GM21529 (cell line): ENCODE measurements around the gene LCN1.
"Not testable (repeated sequence)": the region's sequence is repeated elsewhere in the genome, so short reads cannot be mapped to it uniquely, and the experiment has no call there.

Experiments
- ATAC-seq: cut with Tn5 transposase; IDR thresholded peaks from one replicate; pipeline ENCODE4 v1.9.1; 2021; ENCODE audit not compliant: unreplicated experiment

LCN1 gene

DNA sequence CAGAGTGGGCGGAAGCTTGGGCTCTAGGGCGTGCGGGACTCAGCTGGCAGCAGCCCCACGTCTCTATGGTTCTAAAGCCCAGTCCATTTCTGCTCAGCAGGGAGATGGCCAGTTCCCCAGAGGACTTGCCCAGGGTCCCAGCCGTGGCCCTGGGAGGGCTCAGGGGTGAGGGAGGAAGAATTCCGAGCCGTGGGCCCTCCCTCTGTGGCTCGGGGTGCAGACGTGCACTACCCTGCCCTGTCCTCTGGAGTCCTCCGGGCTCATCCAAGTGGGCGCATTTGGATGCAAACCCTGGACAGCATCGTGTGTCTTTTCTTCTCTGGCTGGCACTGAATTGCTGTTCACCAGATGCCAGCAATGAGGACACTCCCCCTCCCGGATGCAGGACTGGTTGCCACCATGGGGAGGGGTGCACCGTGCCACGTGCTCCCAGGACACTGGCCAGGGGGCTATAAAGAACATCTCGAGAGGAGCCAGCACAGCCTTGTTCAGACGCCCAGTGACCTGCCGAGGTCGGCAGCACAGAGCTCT is 24.5 kb downstream of the LCN1 start, which contains the start of gene OBP2A:
TSS of gene OBP2A (plus strand) at position 481 of the 531 bp plus-strand sequence. CDS start 55 bp downstream, outside the sequence.
- ATAC-seq: not testable (repeated sequence)

DNA sequence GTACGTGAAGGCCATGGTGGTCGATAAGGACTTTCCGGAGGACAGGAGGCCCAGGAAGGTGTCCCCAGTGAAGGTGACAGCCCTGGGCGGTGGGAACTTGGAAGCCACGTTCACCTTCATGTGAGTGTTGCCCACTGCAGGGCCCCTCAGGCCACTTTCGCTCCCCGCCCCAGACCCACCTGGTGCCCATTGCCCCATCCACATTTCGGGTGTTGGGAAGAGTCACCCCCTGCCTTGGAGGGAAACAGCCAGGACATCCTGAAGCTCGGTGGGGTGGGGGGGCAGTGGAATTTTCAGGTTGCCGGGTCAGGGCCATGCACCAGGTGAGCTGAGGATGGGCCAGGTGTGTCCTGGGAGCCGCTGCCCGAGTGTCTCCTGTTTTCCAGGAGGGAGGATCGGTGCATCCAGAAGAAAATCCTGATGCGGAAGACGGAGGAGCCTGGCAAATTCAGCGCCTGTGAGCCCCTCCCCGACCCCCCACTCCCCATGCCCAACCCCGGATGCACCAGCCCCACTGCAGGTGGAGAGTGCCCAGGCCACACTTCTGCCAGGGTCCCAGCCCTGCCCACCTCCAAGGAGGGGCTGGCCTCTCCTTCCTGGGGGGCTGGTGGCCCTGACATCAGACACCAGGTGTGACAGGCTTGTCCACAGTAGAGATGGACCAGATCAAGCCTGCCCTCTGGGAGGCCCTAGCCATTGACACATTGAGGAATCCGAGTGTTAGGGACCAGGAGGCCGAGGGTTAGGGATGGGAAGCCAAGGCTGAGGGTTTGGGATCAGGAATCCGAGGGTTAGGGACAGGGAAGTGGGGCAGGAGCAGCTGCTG is 25.8 kb downstream of the LCN1 start:
- not testable (repeated sequence) for ATAC-seq

DNA sequence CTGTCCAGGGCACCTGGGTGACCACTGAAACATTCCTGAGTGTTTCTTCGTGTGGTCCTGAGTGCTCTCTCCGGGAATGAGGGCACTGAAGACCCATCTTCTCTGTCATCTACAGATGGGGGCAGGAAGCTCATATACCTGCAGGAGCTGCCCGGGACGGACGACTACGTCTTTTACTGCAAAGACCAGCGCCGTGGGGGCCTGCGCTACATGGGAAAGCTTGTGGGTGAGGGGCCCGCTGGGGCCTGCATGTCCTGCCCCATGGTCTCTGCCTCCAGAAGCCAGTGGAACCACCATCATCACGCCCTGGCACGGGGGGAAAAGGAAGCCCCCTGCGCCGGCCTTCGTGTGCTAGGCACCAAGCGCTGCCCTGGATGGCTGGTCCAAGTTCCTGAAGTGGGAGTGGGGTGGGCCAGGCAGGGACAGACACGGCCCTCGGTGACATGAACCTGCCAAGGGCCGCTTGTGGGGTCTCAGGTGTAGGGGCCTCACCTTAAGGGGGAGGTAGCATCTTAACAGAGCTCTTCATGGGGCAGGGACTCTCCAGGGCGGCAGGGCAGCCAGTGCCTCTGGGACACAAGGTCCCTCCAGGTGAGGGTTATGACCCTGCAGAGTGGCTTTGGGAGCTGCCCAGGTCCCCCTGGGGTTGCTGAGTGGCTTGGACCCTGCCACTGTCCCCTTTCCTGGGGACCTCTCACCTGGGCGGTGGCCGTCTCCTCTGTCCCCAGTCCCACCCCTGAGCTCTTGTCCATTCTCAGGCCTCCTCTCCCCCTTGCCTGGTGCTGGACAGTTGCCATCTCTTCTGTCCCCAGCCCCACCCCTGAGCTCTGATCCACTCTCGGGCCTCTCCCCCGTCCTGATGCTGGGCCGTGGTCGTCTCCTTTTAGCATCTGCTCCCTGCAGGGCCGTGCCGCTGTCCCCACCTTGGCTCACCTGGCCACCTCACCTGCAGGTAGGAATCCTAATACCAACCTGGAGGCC is 26.8 kb downstream of the LCN1 start:
- ATAC-seq: no peak

DNA sequence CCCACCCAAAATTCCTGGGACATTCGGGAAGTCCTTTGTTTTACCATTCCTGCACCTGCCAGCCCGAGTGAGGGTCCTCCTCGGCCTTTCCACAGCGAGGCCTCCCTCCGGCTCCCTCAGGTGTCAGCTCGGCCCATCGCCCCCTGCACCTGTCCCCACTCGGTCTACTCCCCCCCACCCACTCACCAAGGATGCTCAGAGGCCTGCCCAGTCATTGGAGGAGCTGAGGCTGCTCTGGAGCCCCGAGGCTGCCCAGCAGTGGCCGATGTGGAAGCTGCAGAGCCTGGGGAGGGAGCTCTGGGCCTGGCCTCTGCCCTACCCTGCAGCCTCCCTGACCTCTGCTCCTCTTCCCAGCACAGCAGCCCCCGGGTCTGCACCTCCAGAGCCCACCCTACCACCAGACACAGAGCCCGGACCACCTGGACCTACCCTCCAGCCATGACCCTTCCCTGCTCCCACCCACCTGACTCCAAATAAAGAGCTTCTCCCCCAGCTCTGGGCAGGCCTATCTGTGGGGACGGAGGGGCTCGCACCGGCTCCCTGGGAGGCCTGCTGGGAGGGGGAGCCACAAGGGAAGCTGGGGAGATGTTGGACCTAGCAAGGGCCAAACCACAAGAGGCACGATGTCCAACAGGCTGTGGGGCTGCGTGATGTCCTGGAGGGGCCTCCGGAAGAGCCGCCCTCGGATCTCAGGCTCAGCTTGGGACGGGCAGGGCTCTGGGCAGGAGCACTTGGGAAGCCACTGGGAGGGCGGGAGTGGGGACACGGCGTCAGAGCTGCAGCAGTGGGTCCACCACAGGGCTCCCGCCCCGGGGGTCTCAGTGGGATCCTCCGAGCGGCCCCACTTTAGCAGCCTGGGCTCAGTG is 28.5 kb downstream of the LCN1 start:
- ATAC-seq: not testable (repeated sequence)

DNA sequence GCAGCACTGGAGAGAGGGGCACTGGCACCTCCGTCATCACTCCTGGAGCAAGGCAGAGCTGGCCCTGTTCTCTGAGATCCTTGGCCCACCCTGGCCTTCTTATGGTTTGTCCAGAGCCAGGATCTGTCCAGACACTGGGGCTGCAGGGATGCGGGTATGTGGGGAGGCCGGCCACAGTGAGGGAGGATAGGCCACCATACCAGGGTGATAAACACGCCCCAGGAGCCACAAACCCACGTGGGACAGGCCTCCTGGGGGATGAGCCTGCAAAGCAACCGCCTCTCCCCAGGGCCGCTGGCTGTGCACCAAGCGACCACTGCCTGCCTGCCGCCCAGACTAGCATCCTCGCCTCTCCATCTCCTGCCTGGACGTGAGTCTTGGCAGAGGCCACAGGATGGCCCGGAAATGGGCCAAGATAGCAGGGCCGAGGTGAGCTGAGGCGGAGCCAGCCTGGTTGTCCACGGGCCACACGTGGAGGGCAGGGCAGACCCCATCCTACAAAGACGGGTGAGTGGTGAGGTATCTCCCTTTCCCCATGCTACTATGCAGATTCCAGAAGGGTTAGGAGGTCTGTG is 29.2 kb downstream of the LCN1 start:
- ATAC-seq: no peak

DNA sequence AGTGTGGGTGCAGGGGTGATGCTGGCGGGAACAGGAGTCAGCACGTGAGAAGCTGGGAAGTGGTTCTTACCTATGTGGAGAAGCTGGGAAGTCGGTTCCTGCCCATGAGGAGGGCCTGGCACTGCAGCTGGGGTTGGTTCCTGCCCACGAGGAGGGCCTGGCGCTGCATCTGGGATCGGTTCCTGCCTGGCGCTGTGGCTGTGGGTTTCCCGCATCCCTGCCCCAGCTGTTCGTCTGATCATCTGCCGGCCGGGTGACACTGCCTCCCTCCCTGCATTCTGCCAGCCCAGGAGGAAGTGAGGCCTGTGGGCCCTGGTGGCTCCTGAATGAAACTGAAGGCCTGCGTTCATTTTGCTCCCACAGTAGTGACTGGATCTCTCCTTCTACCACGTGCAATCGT is 29.8 kb downstream of the LCN1 start:
- ATAC-seq: no peak

DNA sequence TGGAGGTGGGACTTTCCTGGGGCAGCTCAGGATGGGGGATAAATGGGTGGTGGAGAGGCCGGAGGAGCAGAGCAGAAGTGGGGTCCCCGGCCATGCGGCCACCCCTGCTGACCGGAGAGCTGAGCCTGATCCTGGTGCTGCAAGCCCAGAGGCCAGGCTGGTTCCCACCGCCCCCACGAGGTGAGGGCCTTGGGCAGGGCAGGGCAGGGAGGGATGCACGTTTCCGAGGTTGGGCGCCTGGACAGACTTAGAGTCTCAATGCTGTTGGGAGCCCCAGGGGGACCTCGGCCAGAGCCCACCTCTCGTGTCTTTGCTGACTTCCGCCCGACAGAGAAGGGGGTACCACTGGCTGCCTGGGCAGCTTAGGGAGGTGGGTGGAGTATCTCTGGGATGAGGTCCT is 30.2 kb downstream of the LCN1 start:
- ATAC-seq: no peak

DNA sequence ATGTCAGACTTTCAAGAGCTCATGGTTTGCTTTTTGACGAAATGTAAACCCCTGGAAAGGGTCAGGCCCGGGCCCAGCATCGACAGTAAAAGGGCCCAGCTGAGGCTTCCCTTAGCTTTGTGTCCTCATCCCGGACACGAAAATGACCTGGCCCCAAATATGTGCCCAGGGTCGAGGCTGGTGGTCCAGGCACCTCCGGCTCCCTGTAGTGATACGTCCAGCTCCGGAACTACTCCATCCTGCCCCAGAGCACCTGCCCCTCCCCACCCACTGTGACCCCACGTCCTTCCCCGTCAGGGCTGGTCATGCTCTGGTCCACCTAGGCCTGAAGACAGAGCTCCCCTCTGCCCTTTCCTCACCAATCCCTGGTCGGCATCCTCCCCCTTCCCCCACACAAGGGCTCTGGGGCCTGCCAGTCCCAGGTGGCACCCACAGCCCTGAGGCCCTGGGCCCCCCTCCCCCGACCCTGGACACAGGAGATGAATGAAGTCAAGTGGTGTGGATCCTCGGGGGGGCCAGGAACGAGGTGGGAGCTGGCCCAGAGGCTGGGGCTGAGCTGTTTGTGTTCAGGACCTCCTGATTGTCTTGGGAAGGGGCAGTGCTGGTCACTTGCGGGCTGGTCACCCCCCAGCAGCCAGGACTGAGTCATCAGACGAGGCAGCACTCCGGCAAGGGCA is 30.9 kb downstream of the LCN1 start:
- no peak for ATAC-seq

DNA sequence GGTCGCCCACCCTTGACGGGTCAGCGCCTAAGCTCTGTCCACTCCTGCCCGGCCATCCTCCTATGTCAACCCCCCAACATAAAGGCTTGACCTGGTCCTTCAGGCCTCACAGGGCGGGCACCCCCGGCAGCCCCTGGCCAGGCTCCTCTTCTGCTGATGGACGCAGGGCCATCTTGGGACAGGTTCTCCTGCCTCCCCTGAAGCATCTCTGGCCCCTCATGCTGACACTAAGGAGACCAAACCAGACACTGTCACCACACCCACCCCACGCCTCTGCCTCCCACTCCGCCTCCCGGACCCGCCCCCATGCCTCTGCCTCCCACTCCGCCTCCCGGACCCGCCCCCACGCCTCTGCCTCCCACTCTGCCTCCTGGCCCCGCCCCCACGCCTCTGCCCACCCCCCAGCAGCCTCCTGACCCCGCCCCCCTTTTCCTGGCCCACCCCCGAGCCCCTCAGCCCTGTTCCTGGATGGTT is 31.5 kb downstream of the LCN1 start:
- no peak for ATAC-seq

DNA sequence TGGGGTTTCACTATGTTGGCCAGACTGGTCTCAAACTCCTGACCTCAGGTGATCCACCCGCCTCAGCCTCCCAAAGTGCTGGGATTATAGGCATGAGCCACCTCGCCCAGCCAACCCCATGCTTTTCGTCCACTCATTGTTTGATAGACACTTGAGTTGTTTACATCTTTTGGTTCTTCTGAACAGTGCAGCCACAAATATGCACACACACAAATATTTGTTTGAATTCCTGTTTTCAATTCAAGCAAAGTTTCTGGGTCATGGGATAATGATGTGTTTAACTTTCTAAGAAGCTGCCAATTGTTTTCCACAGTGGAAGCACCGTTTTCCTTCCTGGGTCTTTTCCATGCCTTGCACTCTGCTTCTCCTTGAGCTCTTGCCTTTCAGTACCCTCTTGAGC is 33.5 kb downstream of the LCN1 start:
- no peak for ATAC-seq

DNA sequence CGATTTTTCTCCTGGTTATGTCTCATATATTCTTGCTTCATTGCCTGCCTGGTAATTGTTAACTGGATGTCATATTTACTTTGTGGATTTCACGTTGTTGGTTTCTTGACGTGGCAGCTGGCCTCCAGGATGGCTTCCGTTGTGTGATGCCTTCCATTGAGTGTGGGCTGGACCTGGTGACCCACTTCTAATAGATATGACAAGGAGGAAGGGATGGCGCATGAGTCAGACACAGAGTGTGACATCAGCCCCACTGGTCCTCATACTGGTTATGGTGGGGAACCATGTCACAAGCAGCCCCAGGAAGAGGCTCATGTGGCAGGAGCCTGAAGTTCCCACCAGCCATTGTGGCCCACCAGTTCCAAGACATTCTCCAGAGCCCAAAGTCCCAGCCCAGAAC is 34.0 kb downstream of the LCN1 start:
- ATAC-seq: no peak

DNA sequence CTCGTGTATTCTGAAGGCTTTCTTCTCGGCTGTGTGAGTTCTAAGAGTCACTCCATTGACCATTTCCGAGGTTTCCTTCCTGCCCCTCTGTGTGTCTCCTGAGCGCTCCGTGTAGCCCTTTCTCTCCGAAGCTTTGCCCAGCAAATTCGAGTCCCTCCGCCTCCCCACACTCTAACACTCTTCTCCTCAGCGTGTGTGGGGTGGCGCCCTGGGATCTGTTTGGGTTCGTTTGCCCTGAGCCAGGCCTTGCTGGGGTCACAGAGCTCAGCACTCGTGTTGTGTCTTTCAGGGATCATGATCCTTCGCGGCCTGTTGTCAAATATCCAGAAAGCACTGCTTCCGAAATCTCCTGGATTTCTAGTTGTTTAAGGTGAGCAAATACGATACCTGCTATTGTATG is 34.7 kb downstream of the LCN1 start:
- ATAC-seq: no peak

DNA sequence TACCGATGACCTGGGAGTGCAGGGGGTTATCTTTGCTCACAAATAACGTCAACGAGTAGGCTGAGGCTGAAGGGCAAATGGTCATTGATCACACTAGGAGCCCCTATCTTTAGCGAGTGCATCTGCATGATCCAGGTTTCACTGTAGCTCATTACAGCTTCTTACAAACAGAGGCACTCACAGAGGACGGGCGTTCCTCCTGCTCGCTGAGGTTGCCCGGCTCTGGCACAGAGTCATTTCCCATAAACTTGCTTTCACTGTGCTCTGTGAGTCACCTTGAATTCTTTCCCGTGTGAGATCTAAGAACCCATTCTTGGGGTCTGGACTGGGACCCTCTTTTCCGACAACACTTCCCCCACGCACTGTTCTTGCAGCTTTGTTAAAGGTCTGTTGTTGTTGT is 38.4 kb downstream of the LCN1 start:
- ATAC-seq: no peak

DNA sequence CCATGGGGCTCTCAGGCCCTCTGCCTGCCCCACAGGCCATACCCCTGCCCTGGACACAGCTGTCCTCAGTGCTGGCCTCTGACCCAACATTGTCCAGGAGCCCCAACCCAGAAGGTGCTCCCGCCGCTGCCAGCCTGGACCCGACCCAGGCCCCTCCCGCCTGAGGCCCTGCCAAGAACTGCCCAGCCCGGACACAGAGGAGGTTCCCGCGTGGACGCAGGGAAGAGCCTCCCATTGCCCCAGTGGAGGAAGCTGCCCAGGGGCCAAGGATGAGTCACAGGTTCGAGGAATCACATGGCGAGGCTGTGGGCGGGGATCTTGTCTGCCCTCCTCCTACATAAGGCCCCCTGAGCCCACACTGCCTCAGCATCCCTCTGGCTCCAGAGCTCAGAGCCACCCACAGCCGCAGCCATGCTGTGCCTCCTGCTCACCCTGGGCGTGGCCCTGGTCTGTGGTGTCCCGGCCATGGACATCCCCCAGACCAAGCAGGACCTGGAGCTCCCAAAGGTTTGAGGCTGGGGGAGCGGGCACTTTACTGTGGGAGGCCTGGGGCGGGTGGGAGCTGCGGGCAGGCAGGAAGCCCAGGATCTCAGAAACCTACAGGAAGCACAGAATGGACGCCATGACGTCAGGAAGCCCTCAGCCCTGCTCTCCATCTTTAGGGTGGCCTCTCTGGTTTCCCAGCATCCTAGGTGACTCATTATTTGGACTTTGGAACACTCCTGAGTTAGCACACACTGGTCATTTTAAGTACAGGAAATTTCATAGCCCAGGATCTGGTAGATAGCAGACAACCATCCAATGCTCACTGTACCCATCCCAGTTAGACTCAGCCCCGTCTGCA is 40.4 kb downstream of the LCN1 start, which contains the start of gene PAEP:
TSS of gene PAEP (plus strand) at position 366 of the 844 bp plus-strand sequence.
- no peak for ATAC-seq

DNA sequence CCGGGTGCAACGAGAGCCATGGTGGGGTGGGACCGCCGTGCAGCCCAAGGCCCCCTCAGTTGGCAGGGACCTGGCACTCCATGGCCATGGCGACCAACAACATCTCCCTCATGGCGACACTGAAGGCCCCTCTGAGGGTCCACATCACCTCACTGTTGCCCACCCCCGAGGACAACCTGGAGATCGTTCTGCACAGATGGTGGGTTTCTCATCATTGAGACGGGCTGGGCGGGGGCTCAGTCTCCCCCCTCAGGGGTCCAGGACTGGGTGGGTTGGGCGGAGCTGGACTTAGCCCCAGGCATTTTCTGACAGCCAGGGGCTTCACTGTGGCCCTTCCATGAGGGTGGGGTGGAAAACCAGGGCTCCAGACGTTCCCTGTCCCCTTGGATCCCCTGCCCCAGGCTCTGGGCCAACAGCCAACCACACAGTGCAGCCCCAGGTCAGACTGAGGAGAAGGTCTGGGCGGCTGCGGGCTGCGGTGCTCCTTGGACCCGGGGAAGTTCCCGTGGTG is 41.0 kb downstream of the LCN1 start:
- no peak for ATAC-seq

DNA sequence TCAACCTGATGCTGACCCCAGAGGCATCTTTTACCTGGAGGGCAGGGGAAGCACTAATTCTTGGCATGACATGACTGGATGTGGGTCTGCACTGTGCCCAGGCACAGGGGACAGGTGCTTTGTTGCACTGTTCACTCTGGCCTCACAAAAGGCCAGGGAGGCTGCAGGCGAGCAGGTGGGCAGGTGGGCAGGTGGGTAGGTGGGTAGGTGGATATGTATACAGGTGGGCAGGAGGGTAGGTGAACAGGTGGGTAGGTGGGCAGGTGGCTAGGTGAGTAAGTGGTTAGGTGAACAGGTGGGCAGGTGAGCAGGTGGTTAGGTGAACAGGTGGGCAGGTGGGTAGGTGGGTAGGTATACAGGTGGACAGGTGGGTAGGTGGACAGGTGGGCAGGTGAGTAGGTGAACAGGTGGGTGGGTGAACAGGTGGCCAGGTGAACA is 41.8 kb downstream of the LCN1 start:
- no peak for ATAC-seq

DNA sequence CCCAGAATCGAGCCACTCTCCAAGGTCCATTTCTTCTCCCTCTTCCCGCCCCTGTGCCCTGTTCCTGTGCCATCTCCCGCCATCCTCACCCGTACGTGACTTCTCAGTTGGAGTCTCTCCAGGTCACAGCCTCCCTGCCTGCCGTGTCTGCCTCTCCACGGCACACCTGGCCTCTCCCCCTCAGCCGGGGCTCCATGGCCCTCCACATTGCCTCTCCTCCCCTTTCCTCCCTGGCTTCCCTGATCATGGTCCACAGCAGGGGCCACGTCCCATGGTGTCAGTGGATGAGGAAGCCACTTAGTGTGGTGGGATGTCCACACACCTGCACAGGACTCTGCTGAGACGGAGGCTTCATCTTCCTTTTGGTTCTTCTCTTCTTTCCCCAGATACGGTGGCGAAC is 42.6 kb downstream of the LCN1 start:
- no peak for ATAC-seq

DNA sequence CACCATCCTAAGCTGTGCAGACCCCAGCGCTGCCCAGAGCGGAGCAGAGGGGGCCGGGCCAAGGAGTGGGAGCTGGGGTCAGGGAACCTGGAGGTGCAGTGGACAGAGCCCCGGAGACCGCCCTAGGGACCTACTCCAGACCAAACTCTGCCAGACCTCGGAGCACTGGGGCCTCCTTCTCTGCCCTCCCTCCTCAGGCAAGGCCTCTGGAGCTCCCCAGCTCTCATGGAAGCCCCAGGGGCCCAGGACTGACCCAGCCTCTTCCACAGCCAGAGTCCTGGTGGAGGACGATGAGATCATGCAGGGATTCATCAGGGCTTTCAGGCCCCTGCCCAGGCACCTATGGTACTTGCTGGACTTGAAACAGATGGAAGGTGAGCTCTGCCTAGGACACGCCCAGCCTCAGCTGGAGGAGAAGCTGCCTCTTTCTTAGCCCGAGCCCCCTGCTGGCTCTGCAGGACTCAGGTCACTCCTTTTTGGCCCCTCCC is 43.9 kb downstream of the LCN1 start:
- ATAC-seq: no peak
